Fibroblast of skin of right biceps (primary cell): ENCODE measurements around the gene LRP1B.
A peak's percentile ranks its signal among the peaks of the same experiment; 100 is the strongest.
"Not testable (repeated sequence)": the region's sequence is repeated elsewhere in the genome, so short reads cannot be mapped to it uniquely, and the experiment has no call there.

ENCODE experiments used
- DNase-seq: peaks from one replicate; pipeline ENCODE4 v3.0.0-alpha.2; 2013

The LRP1B gene

GRCh38 chr2:142100970-142101369 lies 29.8 kb downstream of the LRP1B start:
- DNase-seq, result no peak

GRCh38 chr2:142100139-142100873 lies 30.5 kb downstream of the LRP1B start:
- DNase-seq, result no peak

- DNase-seq, result no peak
Measured at GRCh38 chr2:142097711-142098110, 33.1 kb downstream of the LRP1B start.

- DNase-seq, result no peak
Measured at GRCh38 chr2:142095647-142096046, 35.2 kb downstream of the LRP1B start.

GRCh38 chr2:142094233-142094632 lies 36.6 kb downstream of the LRP1B start:
- DNase-seq, result no peak

GRCh38 chr2:142088058-142088568 lies 42.7 kb downstream of the LRP1B start:
- DNase-seq, result no peak

- DNase-seq, result not testable (repeated sequence)
Measured at GRCh38 chr2:142087585-142087984, 43.2 kb downstream of the LRP1B start.

GRCh38 chr2:142082368-142082767 lies 48.4 kb downstream of the LRP1B start:
- no peak for DNase-seq

- DNase-seq, result no peak
Measured at GRCh38 chr2:142076317-142076716, 54.5 kb downstream of the LRP1B start.

- DNase-seq, result no peak
Measured at GRCh38 chr2:142075826-142076225, 55.0 kb downstream of the LRP1B start.

GRCh38 chr2:142069251-142069888 lies 61.4 kb downstream of the LRP1B start:
- DNase-seq, result no peak

- no peak for DNase-seq
Measured at GRCh38 chr2:142065700-142066099, 65.1 kb downstream of the LRP1B start.

GRCh38 chr2:142065156-142065555 lies 65.7 kb downstream of the LRP1B start:
- DNase-seq, result no peak

GRCh38 chr2:142061733-142062132 lies 69.1 kb downstream of the LRP1B start:
- DNase-seq, result no peak

GRCh38 chr2:142058149-142058548 lies 72.7 kb downstream of the LRP1B start:
- DNase-seq, result no peak

- no peak for DNase-seq
Measured at GRCh38 chr2:142056784-142057183, 74.0 kb downstream of the LRP1B start.

GRCh38 chr2:142052220-142052863 lies 78.5 kb downstream of the LRP1B start:
- no peak for DNase-seq

GRCh38 chr2:142048581-142048980 lies 82.2 kb downstream of the LRP1B start:
- no peak for DNase-seq

GRCh38 chr2:142045641-142046040 lies 85.2 kb downstream of the LRP1B start:
- no peak for DNase-seq

- no peak for DNase-seq
Measured at GRCh38 chr2:142044197-142044596, 86.6 kb downstream of the LRP1B start.

GRCh38 chr2:142042536-142043199 lies 88.1 kb downstream of the LRP1B start:
- DNase-seq, result peak; percentile 27

GRCh38 chr2:142041996-142042395 lies 88.8 kb downstream of the LRP1B start:
- no peak for DNase-seq

- DNase-seq, result peak; percentile 17
Measured at GRCh38 chr2:142041105-142041504, 89.7 kb downstream of the LRP1B start.
